HEK293 (cell line): ENCODE measurements around the gene FBL.
"Not testable (repeated sequence)": the region's sequence is repeated elsewhere in the genome, so short reads cannot be mapped to it uniquely, and the experiment has no call there.

Experiments
- CTCF ChIA-PET: fragments of 350-600 bp; formaldehyde crosslinking; extraction: SDS; loops from one replicate; lab custom pipeline; 2021; ENCODE audit warnings: antibody characterized with exemption; lab: Yijun Ruan, JAX
- POLR2A ChIA-PET: fragments of 300-600 bp; formaldehyde crosslinking; extraction: SDS; loops from one replicate; lab custom pipeline; 2020; ENCODE audit warnings: antibody characterized with exemption, inconsistent platforms; lab: Yijun Ruan, JAX
- H3K27ac ChIP-seq: fragments of 200-500 bp; sonication (Bioruptor generic); 2 replicates; pipeline ENCODE4 v1.5.1; 2014; ENCODE audit warnings: low read depth, low read length, control low read depth, inconsistent platforms; ENCODE audit errors: extremely low read depth
- H3K36me3 ChIP-seq, 2 experiments: fragments of 200-500 bp in 1 of 2; sonication (Bioruptor generic) in 1 of 2; 1 replicate in 1 of 2; 2 replicates in 1 of 2; pipeline ENCODE4 v1.5.1; 2014 to 2017; ENCODE audit warnings: inconsistent platforms in 2 of 2, low read length in 2 of 2; ENCODE audit not compliant: control insufficient read depth in 2 of 2, insufficient read depth in 1 of 2
- H3K4me1 ChIP-seq: fragments of 200-500 bp; sonication (Bioruptor generic); 2 replicates; pipeline ENCODE4 v1.5.1; 2014; ENCODE audit warnings: mild to moderate bottlenecking, low read length, inconsistent platforms; ENCODE audit not compliant: control insufficient read depth, insufficient read depth
- H3K4me3 ChIP-seq: 2 replicates; pipeline ENCODE4 v1.5.1; 2011; ENCODE audit warnings: low read depth, mild to moderate bottlenecking, control low read depth, low read length, moderate library complexity
- H3K9me3 ChIP-seq: fragments of 200-500 bp; sonication (Bioruptor generic); 2 replicates; pipeline ENCODE4 v1.5.1; 2014; ENCODE audit warnings: low read depth, low read length, inconsistent platforms; ENCODE audit not compliant: control insufficient read depth, insufficient read depth
- FEZF1 ChIP-seq: fragments of 450-650 bp; formaldehyde crosslinking; IDR thresholded peaks from 2 replicates; pipeline ENCODE4 v1.5.1; 2016; ENCODE audit warnings: missing biosample characterization, missing genetic modification characterization
- GLIS1 ChIP-seq: fragments of 450-650 bp; formaldehyde crosslinking; IDR thresholded peaks from 2 replicates; pipeline ENCODE4 v1.5.1; 2016; ENCODE audit warnings: missing biosample characterization, missing genetic modification characterization
- KLF7 ChIP-seq: fragments of 450-650 bp; formaldehyde crosslinking; IDR thresholded peaks from 2 replicates; pipeline ENCODE4 v1.5.1; 2016; ENCODE audit warnings: missing biosample characterization, missing genetic modification characterization, borderline replicate concordance
- PBX3 ChIP-seq: sonication (generic); formaldehyde crosslinking; IDR thresholded peaks from 2 replicates; pipeline ENCODE4 v1.8.1; 2022; ENCODE audit warnings: mild to moderate bottlenecking, moderate library complexity, missing genetic modification reagents
- ZBTB10 ChIP-seq: fragments of 450-650 bp; formaldehyde crosslinking; IDR thresholded peaks from 2 replicates; pipeline ENCODE4 v1.5.1; 2016; ENCODE audit warnings: missing biosample characterization, missing genetic modification characterization
- ZBTB17 ChIP-seq: fragments of 450-650 bp; formaldehyde crosslinking; IDR thresholded peaks from 2 replicates; pipeline ENCODE4 v1.5.1; 2016; ENCODE audit warnings: missing biosample characterization, missing genetic modification characterization
- ZBTB7A ChIP-seq: fragments of 450-650 bp; formaldehyde crosslinking; IDR thresholded peaks from 2 replicates; pipeline ENCODE4 v1.5.1; 2016; ENCODE audit warnings: low read depth, missing biosample characterization, missing genetic modification characterization
- ZFP41 ChIP-seq: fragments of 450-650 bp; formaldehyde crosslinking; IDR thresholded peaks from 2 replicates; pipeline ENCODE4 v1.5.1; 2016; ENCODE audit warnings: missing biosample characterization, missing genetic modification characterization, borderline replicate concordance
- ZNF133 ChIP-seq: fragments of 450-650 bp; formaldehyde crosslinking; IDR thresholded peaks from 2 replicates; pipeline ENCODE4 v1.5.1; 2016; ENCODE audit warnings: missing biosample characterization, missing genetic modification characterization
- ZNF148 ChIP-seq: fragments of 450-650 bp; formaldehyde crosslinking; IDR thresholded peaks from 2 replicates; pipeline ENCODE4 v1.5.0; 2017; ENCODE audit warnings: missing biosample characterization, missing genetic modification characterization, borderline replicate concordance
- ZNF157 ChIP-seq: fragments of 450-650 bp; formaldehyde crosslinking; IDR thresholded peaks from 2 replicates; pipeline ENCODE4 v1.5.1; 2016; ENCODE audit warnings: missing biosample characterization, missing genetic modification characterization
- ZNF211 ChIP-seq: fragments of 450-650 bp; formaldehyde crosslinking; IDR thresholded peaks from 2 replicates; pipeline ENCODE4 v1.5.1; 2016; ENCODE audit warnings: low read depth, missing biosample characterization, missing genetic modification characterization
- ZNF239 ChIP-seq: fragments of 450-650 bp; formaldehyde crosslinking; IDR thresholded peaks from 2 replicates; pipeline ENCODE4 v1.5.1; 2016; ENCODE audit warnings: missing biosample characterization, missing genetic modification characterization
- ZNF366 ChIP-seq: fragments of 450-650 bp; formaldehyde crosslinking; conservative IDR thresholded peaks from 2 replicates; pipeline ENCODE4 v1.5.1; 2016; ENCODE audit warnings: missing biosample characterization, missing genetic modification characterization
- ZNF394 ChIP-seq: fragments of 450-650 bp; formaldehyde crosslinking; IDR thresholded peaks from 2 replicates; pipeline ENCODE4 v1.5.1; 2016; ENCODE audit warnings: missing biosample characterization, missing genetic modification characterization, mild to moderate bottlenecking, moderate library complexity, borderline replicate concordance
- ZNF423 ChIP-seq: fragments of 450-650 bp; formaldehyde crosslinking; IDR thresholded peaks from 2 replicates; pipeline ENCODE4 v1.5.1; 2016; ENCODE audit warnings: missing biosample characterization, missing genetic modification characterization
- ZNF449 ChIP-seq: fragments of 450-650 bp; formaldehyde crosslinking; IDR thresholded peaks from 2 replicates; pipeline ENCODE4 v1.5.1; 2017; ENCODE audit warnings: missing biosample characterization, mild to moderate bottlenecking, missing genetic modification characterization, moderate library complexity
- ZNF473 ChIP-seq: fragments of 450-650 bp; formaldehyde crosslinking; IDR thresholded peaks from 2 replicates; pipeline ENCODE4 v1.5.1; 2017; ENCODE audit warnings: missing biosample characterization, missing genetic modification characterization
- ZNF529 ChIP-seq: fragments of 450-650 bp; formaldehyde crosslinking; IDR thresholded peaks from 2 replicates; pipeline ENCODE4 v1.5.1; 2017; ENCODE audit warnings: missing genetic modification characterization, missing biosample characterization; ENCODE audit not compliant: insufficient replicate concordance
- ZNF692 ChIP-seq: fragments of 450-650 bp; formaldehyde crosslinking; IDR thresholded peaks from 2 replicates; pipeline ENCODE4 v1.5.1; 2016; ENCODE audit warnings: missing biosample characterization, missing genetic modification characterization
- ZNF747 ChIP-seq: fragments of 450-650 bp; formaldehyde crosslinking; IDR thresholded peaks from 2 replicates; pipeline ENCODE4 v1.5.1; 2016; ENCODE audit warnings: missing biosample characterization, missing genetic modification characterization
- ZXDB ChIP-seq: fragments of 450-650 bp; formaldehyde crosslinking; IDR thresholded peaks from 2 replicates; pipeline ENCODE4 v1.5.1; 2016; ENCODE audit warnings: missing biosample characterization, missing genetic modification characterization

The FBL gene

GRCh38 chr19:39878398-39878797 is 32.2 kb upstream of the FBL start (continued):
- peak; percentile 60; the same call in 1 of the 2 replicates for TF ChIP-seq ZNF148 (tag by site-specific recombination)
- no peak for TF ChIP-seq ZFP41 (tag by site-specific recombination)
- TF ChIP-seq ZNF211 (tag by site-specific recombination) = no peak
- TF ChIP-seq ZBTB7A (tag by site-specific recombination) = no peak
- no peak for TF ChIP-seq GLIS1 (tag by site-specific recombination)
- no peak for TF ChIP-seq ZNF239 (tag by site-specific recombination)
- TF ChIP-seq KLF7 (tag by site-specific recombination) = no peak
- no peak for TF ChIP-seq ZNF692 (tag by site-specific recombination)
- peak; percentile 99 for TF ChIP-seq ZNF366 (tag by site-specific recombination)
- no peak for TF ChIP-seq PBX3 (CRISPR knock-in tag)
- peak; percentile 33; the same call in 1 of the 2 replicates for TF ChIP-seq ZNF157 (tag by site-specific recombination)
- TF ChIP-seq ZBTB10 (tag by site-specific recombination) = peak; percentile 39; the same call in 1 of the 2 replicates
- TF ChIP-seq ZBTB17 = peak; percentile 96
- no peak for TF ChIP-seq ZNF133 (tag by site-specific recombination)
- TF ChIP-seq ZNF423 = no peak
- TF ChIP-seq ZNF394 = no peak
- TF ChIP-seq ZNF529 (tag by site-specific recombination) = no peak
- TF ChIP-seq FEZF1 (tag by site-specific recombination) = no peak
- no peak for TF ChIP-seq ZNF449 (tag by site-specific recombination)
- TF ChIP-seq ZNF473 (tag by site-specific recombination) = 0 out of 2 replicates have a peak, but pooled peaks have one; percentile 77
- TF ChIP-seq ZNF747 (tag by site-specific recombination) = peak; percentile 90; the same call in 1 of the 2 replicates
- no peak for TF ChIP-seq ZXDB (tag by site-specific recombination)

GRCh38 chr19:39877982-39878381 is 31.8 kb upstream of the FBL start:
- CTCF ChIA-PET = interaction anchor here (0.7 to 1.3 kb wide), 4 partner anchors 16 to 93 kb away, joined by 3 read pairs; partner anchors contain the start of gene PSMC4
- H3K36me3 ChIP-seq, H3K4me1 ChIP-seq, H3K27ac ChIP-seq, H3K9me3 ChIP-seq, H3K4me3 ChIP-seq, POLR2A ChIA-PET: not testable (repeated sequence)

- H3K4me1 ChIP-seq, POLR2A ChIA-PET, H3K36me3 ChIP-seq, H3K27ac ChIP-seq, H3K4me3 ChIP-seq, H3K9me3 ChIP-seq: not testable (repeated sequence)
- CTCF ChIA-PET = interaction anchor here (0.7 to 1.1 kb wide), 2 partner anchors 16 to 85 kb away, joined by 3 read pairs; no protein-coding TSS in a partner anchor
These were observed 31.3 kb upstream of the FBL start for GRCh38 chr19:39877488-39877887.

GRCh38 chr19:39876486-39876885 is 30.3 kb upstream of the FBL start:
- H3K4me1 ChIP-seq, H3K27ac ChIP-seq, CTCF ChIA-PET, POLR2A ChIA-PET, H3K4me3 ChIP-seq, H3K36me3 ChIP-seq, H3K9me3 ChIP-seq: not testable (repeated sequence)
